AG08395 (cell line): Measurements from ENCODE around the gene RAB26.

Source experiments
- DNase-seq: peaks from one replicate; pipeline ENCODE4 v3.0.0; 2012; ENCODE audit warnings: mixed read lengths, low spot score

Gene RAB26

GRCh38 chr16:2178321-2179106 lies 30.1 kb downstream of the RAB26 start:
- DNase-seq: peak; percentile 10

- DNase-seq: no peak
These were observed 30.7 kb downstream of the RAB26 start for GRCh38 chr16:2179107-2179501.

DNA sequence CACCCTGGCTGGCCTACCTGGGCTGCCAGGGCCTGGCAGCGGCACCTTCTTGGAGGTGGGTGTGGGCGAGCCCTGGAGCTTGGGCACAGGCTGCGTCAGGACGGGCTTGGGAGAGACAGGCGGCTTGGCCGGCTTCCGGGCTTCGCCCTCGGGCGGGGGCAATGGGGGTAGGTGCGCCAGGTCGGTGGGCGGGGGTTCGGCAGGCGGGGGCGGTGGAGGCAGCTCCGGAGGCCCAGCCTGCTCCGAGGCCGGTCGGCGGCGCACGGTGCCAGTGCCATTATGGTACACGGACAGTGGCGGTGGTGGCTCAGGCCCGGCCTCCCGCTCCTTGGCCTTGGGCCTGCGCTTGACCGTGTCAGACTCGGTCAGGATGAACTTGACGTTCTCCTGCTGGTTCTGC lies 31.2 kb downstream of the RAB26 start:
- no peak for DNase-seq

DNA sequence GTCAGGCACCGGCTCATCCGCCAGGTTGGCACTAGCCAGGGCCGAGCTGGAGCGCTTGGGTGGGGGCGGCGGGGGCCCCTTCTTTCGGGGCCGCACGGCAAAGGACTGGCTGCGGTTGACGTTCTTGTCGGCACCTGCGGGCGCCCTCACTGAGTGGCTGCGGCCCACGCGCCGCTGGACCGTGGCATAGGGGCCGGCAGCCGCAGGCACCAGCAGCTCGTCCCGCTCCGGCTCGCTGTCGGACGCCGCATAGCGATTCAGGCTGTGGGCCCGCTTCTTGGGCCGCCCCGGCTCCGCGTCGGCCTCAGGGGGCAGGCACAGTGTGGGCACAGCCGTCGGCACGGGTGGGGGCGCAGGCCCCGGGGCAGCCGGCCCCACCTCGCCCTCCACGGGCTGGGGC lies 32.0 kb downstream of the RAB26 start:
- DNase-seq: no peak

DNA sequence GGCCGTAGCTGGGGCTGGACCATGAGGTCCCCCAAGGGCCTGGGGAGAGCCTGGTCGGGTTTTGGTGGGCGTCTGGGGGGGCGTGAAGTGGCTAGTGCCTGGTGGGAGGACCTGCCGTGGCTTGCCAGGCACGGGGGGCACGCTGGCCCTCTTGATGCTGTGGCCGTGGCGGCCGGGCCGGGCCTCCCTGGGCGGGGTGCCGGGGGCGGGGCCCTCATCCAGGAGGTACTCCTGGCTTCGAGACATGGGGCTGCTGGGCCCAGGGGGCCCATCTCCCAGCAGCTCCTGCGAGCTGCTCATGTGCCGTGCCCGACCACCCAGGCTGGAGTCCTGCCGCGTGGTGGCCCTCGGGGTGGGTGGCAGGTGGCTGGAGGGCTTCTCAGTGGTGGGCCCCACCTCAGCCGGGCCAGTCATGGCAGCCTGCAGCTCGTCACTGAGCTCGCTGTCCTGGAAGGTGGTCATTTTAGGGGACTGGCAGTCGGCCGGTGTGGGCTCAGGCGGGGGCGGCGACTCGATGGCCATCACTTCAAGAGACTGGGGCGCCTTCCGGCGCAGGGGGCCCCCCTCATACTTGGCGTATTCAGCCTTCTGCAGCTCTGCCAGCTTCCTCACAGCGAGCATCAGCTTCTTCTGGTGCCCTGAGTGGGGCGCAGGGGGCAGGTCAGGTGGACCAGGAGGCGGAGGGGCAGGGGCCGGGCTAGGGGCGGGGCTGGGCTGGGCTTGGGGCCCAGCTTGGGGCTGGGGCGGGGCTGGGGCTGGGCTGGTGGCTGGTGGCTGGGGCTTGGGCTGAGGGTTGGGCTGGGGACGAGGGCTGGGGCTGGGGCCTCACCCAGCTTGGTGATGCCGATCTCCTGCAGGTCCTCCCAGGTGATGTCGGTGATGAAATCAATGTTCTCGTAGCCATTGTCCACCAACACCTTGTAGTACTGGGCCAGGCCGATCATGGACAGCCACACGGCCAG lies 32.8 kb downstream of the RAB26 start:
- DNase-seq: no peak

DNA sequence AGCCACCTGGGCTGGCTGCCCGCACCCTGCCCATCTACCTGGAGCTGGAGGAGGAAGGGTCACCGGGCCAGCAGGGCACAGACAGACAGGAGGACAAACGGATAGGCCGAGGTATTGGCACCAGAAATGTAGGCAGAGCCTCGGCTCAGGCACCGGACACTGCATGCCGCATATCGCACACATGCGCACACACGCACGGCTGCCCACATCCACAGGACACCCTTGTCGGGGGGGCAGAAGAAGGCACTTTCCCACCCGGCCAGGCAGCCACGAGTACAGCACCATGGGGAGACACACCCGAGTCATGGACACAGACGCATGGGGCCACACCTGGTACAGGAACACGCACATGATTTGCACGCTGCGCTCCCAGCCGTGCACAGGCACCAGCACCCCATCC lies 33.5 kb downstream of the RAB26 start:
- no peak for DNase-seq

- no peak for DNase-seq
These were observed 35.2 kb downstream of the RAB26 start for GRCh38 chr16:2183671-2184070.

- DNase-seq: no peak
These were observed 35.9 kb downstream of the RAB26 start for GRCh38 chr16:2184346-2184745.

GRCh38 chr16:2184962-2185361 lies 36.5 kb downstream of the RAB26 start:
- no peak for DNase-seq

DNA sequence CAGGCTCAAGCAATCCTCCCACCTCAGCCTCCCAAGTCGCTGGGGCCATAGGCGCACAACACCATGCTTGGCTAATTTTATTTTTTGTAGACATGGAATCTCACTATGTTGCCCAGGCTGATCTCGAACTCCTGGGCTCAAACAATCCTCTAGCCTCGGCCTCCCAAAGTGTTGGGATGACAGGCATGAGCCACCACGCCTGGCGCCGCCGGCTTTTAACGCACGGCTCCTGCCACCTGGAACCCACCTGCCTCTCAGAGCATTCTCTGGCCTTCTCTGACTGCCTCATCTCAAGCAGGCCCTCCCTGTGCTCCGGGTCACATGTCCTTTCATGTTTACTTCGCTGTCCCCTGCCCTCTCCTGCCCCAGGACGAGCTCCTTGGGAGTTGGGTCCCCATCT lies 37.6 kb downstream of the RAB26 start:
- no peak for DNase-seq

DNA sequence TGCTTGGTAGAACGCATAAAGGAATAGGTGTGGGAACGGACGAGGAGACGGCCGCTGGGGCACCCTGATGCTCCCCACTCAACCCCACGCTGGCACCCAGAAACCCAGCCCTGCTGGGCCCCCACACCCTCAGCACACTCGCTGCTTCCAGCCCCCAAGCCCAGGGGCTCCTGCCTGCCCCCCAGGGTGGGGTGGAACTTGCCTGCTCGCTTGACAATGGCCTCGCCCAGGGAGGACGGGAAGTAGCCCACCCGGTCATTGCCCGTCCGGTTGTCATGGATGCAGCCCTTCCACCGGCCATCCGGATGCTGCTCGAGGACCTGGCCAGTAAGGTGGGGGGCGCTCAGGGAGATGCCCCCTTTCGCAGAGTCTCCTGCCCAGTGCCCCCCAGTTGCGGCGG lies 38.1 kb downstream of the RAB26 start:
- no peak for DNase-seq

GRCh38 chr16:2187212-2187611 lies 38.8 kb downstream of the RAB26 start:
- no peak for DNase-seq

- no peak for DNase-seq
These were observed 40.0 kb downstream of the RAB26 start for GRCh38 chr16:2188395-2188794.

- no peak for DNase-seq
These were observed 40.9 kb downstream of the RAB26 start for GRCh38 chr16:2189252-2189893.

- no peak for DNase-seq
These were observed 41.7 kb downstream of the RAB26 start for GRCh38 chr16:2190002-2190658.

GRCh38 chr16:2190659-2191445 lies 42.4 kb downstream of the RAB26 start:
- DNase-seq: no peak

DNA sequence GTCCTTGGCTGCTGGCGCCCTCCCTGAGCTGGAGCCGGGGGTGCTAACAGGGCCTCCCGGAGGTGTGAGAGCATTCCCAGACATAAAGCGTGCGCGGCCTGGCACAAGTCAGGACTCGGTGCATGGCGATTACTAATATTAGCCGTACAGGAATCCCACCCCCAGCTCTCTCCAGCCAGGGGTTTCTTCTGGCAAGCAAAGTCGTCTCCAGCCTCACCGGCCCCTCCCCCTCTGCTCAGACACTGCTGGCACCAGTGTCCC lies 43.0 kb downstream of the RAB26 start:
- DNase-seq: no peak

GRCh38 chr16:2194166-2194834 lies 45.9 kb downstream of the RAB26 start:
- no peak for DNase-seq

DNA sequence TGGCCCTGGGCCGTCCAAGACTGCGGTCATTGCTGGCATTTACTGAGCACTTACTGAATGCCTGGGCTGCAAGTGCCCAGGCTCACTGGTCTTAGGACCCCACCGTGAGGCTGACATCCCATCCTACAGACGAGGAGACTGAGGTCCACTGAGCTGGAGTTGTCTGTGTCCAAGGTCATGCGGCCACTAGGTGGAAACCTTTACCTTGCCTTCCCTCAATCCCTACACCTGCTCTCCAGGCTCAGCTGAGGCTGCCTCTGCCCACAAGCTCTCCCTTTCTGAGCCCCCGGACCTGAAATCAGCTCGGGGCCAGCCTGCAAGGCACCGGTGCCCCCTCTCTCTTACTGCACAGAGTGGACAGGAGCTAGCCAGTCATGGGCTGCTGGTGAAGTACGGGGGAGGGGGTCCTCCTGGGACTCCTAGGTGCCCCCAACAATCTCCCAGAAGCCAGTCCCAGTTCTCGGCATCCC lies 46.5 kb downstream of the RAB26 start:
- DNase-seq: peak; percentile 31

DNA sequence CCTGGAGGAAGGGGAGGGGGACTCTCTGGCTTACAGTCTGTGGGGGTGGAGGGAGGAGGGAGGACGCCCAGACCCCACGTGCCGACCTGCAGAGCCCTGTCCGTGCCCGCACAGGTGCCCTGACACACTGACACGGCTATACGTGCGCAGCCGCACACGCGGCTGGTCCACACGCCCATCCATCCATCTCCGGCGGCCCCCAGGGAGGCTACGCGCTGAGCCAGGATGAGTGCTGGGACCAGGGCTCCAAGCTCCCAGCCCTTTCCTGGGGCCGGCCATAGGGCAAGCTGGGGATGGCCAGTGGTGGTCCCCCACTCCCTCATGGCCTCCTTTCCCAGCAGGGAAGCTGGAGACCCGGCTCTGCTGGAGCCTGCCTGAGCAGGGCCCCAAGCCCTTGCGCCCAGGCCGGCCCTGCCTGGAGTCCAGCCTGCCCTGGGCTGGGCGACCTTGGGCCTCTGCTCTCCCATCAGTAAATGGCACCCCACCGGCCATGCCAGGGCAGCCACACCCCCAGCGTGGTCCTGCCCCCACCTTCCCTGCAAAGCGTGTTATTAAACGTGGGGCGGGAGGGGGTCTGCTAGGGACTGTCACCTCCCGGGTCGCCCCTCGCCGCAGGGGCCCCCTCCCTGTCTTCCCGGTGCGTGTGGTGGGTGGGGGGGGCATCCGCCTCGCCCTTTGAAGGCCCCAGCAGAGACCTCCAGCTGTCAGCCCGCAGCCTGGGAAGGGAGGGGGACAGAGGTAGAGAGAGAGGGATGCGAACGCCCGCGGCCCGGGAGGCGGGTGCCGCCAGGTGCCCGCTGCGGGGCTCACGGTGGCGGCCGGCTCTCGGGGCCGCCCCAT lies 47.1 kb downstream of the RAB26 start:
- DNase-seq: no peak
